Measurements from ENCODE around the gene KIF3A.

The KIF3A gene

GRCh38 chr5:132782101-132782500 lies 44.8 kb upstream of the KIF3A start:
- no peaks in the 10 kb centered on the region for H3K36me3 ChIP-seq (ENCODE audit: control insufficient read depth, insufficient read depth, low read length)
- no peak overlapping the region for H3K4me3 ChIP-seq (ENCODE audit: low read depth, low read length)
- no peak overlapping the region for H3K27ac ChIP-seq
- no peak for TF ChIP-seq CTCF (IDR thresholded peaks at IDR 0.05)
- H3K9me3 ChIP-seq (ENCODE audit: control insufficient read depth, low read length) = no peaks in the 10 kb centered on the region
- no peak overlapping the region for H3K4me2 ChIP-seq (ENCODE audit: low read length)
- H2AFZ ChIP-seq = no peak overlapping the region
- H3K9ac ChIP-seq = no peak overlapping the region
- H3K27me3 ChIP-seq (ENCODE audit: control insufficient read depth, insufficient read depth, low read length) = no peaks in the 10 kb centered on the region
- no peaks in the 10 kb centered on the region for H3K79me2 ChIP-seq
- H3K4me1 ChIP-seq = peaks cover 3% of the 10 kb centered on the region

GRCh38 chr5:132781029-132781428 lies 43.7 kb upstream of the KIF3A start:
- H3K4me3 ChIP-seq (ENCODE audit: low read depth, low read length) = no peak overlapping the region
- H3K27me3 ChIP-seq (ENCODE audit: control insufficient read depth, insufficient read depth, low read length) = no peaks in the 10 kb centered on the region
- no peak for TF ChIP-seq CTCF (IDR thresholded peaks at IDR 0.05)
- no peak overlapping the region for H3K27ac ChIP-seq
- H3K36me3 ChIP-seq (ENCODE audit: control insufficient read depth, insufficient read depth, low read length) = no peaks in the 10 kb centered on the region
- no peak overlapping the region for H2AFZ ChIP-seq
- H3K9me3 ChIP-seq (ENCODE audit: control insufficient read depth, low read length) = no peaks in the 10 kb centered on the region
- H3K9ac ChIP-seq = no peak overlapping the region
- peaks cover 3% of the 10 kb centered on the region for H3K4me1 ChIP-seq
- no peak overlapping the region for H3K4me2 ChIP-seq (ENCODE audit: low read length)
- H3K79me2 ChIP-seq = no peaks in the 10 kb centered on the region

- Histone ChIP-seq H3K79me2 (no peaks in the 10 kb centered on the region), H3K4me2 (ENCODE audit: low read length) (no peak overlapping the region), H3K4me3 (ENCODE audit: low read depth, low read length) (no peak overlapping the region), H3K9me3 (ENCODE audit: control insufficient read depth, low read length) (no peaks in the 10 kb centered on the region), H2AFZ (no peak overlapping the region), H3K9ac (no peak overlapping the region), H3K27me3 (ENCODE audit: control insufficient read depth, insufficient read depth, low read length) (no peaks in the 10 kb centered on the region), H3K36me3 (ENCODE audit: control insufficient read depth, insufficient read depth, low read length) (no peaks in the 10 kb centered on the region), H3K27ac (no peak overlapping the region), H3K4me1 (peaks cover 3% of the 10 kb centered on the region)
- TF ChIP-seq CTCF (IDR thresholded peaks at IDR 0.05) = no peak
Measured at GRCh38 chr5:132780577-132780976, 43.2 kb upstream of the KIF3A start.

GRCh38 chr5:132779961-132780360 lies 42.6 kb upstream of the KIF3A start:
- H3K36me3 ChIP-seq (ENCODE audit: control insufficient read depth, insufficient read depth, low read length) = no peaks in the 10 kb centered on the region
- no peak overlapping the region for H2AFZ ChIP-seq
- H3K9me3 ChIP-seq (ENCODE audit: control insufficient read depth, low read length) = no peaks in the 10 kb centered on the region
- TF ChIP-seq CTCF (IDR thresholded peaks at IDR 0.05) = no peak
- no peak overlapping the region for H3K4me2 ChIP-seq (ENCODE audit: low read length)
- H3K79me2 ChIP-seq = no peaks in the 10 kb centered on the region
- H3K27ac ChIP-seq = no peak overlapping the region
- H3K27me3 ChIP-seq (ENCODE audit: control insufficient read depth, insufficient read depth, low read length) = no peaks in the 10 kb centered on the region
- H3K4me3 ChIP-seq (ENCODE audit: low read depth, low read length) = no peak overlapping the region
- no peak overlapping the region for H3K9ac ChIP-seq
- H3K4me1 ChIP-seq = peaks cover 8% of the 10 kb centered on the region

GRCh38 chr5:132778856-132779255 lies 41.5 kb upstream of the KIF3A start:
- H3K36me3 ChIP-seq (ENCODE audit: control insufficient read depth, insufficient read depth, low read length) = no peaks in the 10 kb centered on the region
- no peak overlapping the region for H2AFZ ChIP-seq
- H3K79me2 ChIP-seq = no peaks in the 10 kb centered on the region
- no peak overlapping the region for H3K4me2 ChIP-seq (ENCODE audit: low read length)
- no peaks in the 10 kb centered on the region for H3K9me3 ChIP-seq (ENCODE audit: control insufficient read depth, low read length)
- H3K9ac ChIP-seq = no peak overlapping the region
- H3K4me1 ChIP-seq = peaks cover 19% of the 10 kb centered on the region
- no peaks in the 10 kb centered on the region for H3K27me3 ChIP-seq (ENCODE audit: control insufficient read depth, insufficient read depth, low read length)
- no peak overlapping the region for H3K4me3 ChIP-seq (ENCODE audit: low read depth, low read length)
- TF ChIP-seq CTCF (IDR thresholded peaks at IDR 0.05) = no peak
- no peak overlapping the region for H3K27ac ChIP-seq

Data from parathyroid adenoma (tissue), 2 donors.